ENCODE results near the gene STK32C. TPM values are rescaled to one million over a fixed set of nuclear protein-coding genes. Genes with fewer than 3 reads are reported as not detected.

The STK32C gene
- total and polyA plus RNA-seq, 2 donors (not counting 1 experiment from before 2014, with no cell fraction given), result 9.9 to 16.8 TPM

- no peak overlapping the region for H3K27ac ChIP-seq (ENCODE audit: low read length in 2 of 2)
- DNase-seq (no peak), ATAC-seq (ENCODE audit: low read depth) (no peak)
- peaks cover 11% of the 10 kb centered on the region in 2 donors for H3K4me1 ChIP-seq (ENCODE audit: control insufficient read depth in 2 of 2, insufficient read depth in 2 of 2, low read length in 2 of 2)
- 97% methylated on average over 20 of the region's 22 CpGs for WGBS (ENCODE audit: insufficient coverage)
- ChIA-PET CTCF (no interaction called here), POLR2A (no interaction called here)
- no peak overlapping the region for H3K4me3 ChIP-seq (ENCODE audit: control extremely low read depth in 1 of 5, extremely low read depth in 1 of 5, insufficient read depth in 1 of 5, low read depth in 2 of 5, low read length in 4 of 5)
- no peak overlapping the region for H2AFZ ChIP-seq (ENCODE audit: insufficient read depth, low read depth, low read length, poor library complexity, severe bottlenecking)
- H3K27me3 ChIP-seq (replicated peaks in 1 of 4; ENCODE audit: control extremely low read depth in 1 of 4, control insufficient read depth in 3 of 4, insufficient read depth in 4 of 4, low read length in 3 of 4), result peaks cover 0 to 23% (median 9%) of the 10 kb centered on the region in 4 experiments
- no peaks in the 10 kb centered on the region for H3K9me3 ChIP-seq (ENCODE audit: control extremely low read depth in 1 of 3, control insufficient read depth in 2 of 3, insufficient read depth in 1 of 3, low read length in 2 of 3)
- no peaks in the 10 kb centered on the region for H3K36me3 ChIP-seq (replicated peaks in 1 of 2; ENCODE audit: control extremely low read depth in 1 of 2, control insufficient read depth in 1 of 2, extremely low read depth in 1 of 2, insufficient read depth in 2 of 2, low read length in 1 of 2)
- H3K27ac Mint-ChIP-seq, result no peak overlapping the region
- H3K79me2 ChIP-seq (ENCODE audit: control insufficient read depth, insufficient read depth, low read length), result no peaks in the 10 kb centered on the region
- no peaks in the 10 kb centered on the region for H3K9me3 Mint-ChIP-seq (ENCODE audit: insufficient read depth)
- H3K27me3 Mint-ChIP-seq, result peaks cover 14% of the 10 kb centered on the region
- peaks cover 11% of the 10 kb centered on the region for H3K4me1 Mint-ChIP-seq
- intact Hi-C loops (cut with micrococcal nuclease), result loop anchor here (5.0 kb wide), 1 partner anchor 323 kb away; the partner anchor contains the start of gene BNIP3
- H4K20me1 ChIP-seq (ENCODE audit: control insufficient read depth, insufficient read depth, low read length, poor library complexity, severe bottlenecking), result no peaks in the 10 kb centered on the region
- no peak overlapping the region for H3K9ac ChIP-seq (ENCODE audit: low read length)
- peak overlapping the region; percentile 78 for H3K4me3 Mint-ChIP-seq
- H3K4me2 ChIP-seq (replicated peaks; ENCODE audit: low read depth, low read length, poor library complexity, severe bottlenecking), result no peak overlapping the region
- TF ChIP-seq EZH2 (IDR thresholded peaks at IDR 0.05; ENCODE audit: borderline replicate concordance, insufficient read depth, low read depth, low read length, poor library complexity, severe bottlenecking) (no peak), CTCF (IDR thresholded peaks at IDR 0.05) (no peak)
These were observed 2.0 kb downstream of the STK32C start for GRCh38 chr10:132305654-132306342.

- no peak overlapping the region for H3K4me3 ChIP-seq (ENCODE audit: control extremely low read depth in 1 of 5, extremely low read depth in 1 of 5, insufficient read depth in 1 of 5, low read depth in 2 of 5, low read length in 4 of 5)
- H3K27ac ChIP-seq (ENCODE audit: low read length in 2 of 2), result no peak overlapping the region
- ATAC-seq (ENCODE audit: low read depth) (no peak), DNase-seq (no peak)
- no peak overlapping the region for H3K9ac ChIP-seq (ENCODE audit: low read length)
- H3K36me3 ChIP-seq (replicated peaks in 1 of 2; ENCODE audit: control extremely low read depth in 1 of 2, control insufficient read depth in 1 of 2, extremely low read depth in 1 of 2, insufficient read depth in 2 of 2, low read length in 1 of 2), result no peaks in the 10 kb centered on the region
- H2AFZ ChIP-seq (ENCODE audit: insufficient read depth, low read depth, low read length, poor library complexity, severe bottlenecking), result no peak overlapping the region
- ChIA-PET CTCF (no interaction called here), POLR2A (no interaction called here)
- TF ChIP-seq EZH2 (IDR thresholded peaks at IDR 0.05; ENCODE audit: borderline replicate concordance, insufficient read depth, low read depth, low read length, poor library complexity, severe bottlenecking) (no peak), CTCF (IDR thresholded peaks at IDR 0.05) (no peak)
- H3K9me3 Mint-ChIP-seq (ENCODE audit: insufficient read depth), result no peaks in the 10 kb centered on the region
- 95% methylated on average over 16 of the region's 21 CpGs for WGBS (ENCODE audit: insufficient coverage)
- H3K27me3 Mint-ChIP-seq, result peaks cover 14% of the 10 kb centered on the region
- H3K27ac Mint-ChIP-seq, result no peak overlapping the region
- intact Hi-C loops (cut with micrococcal nuclease), result loop anchor here (5.0 kb wide), 1 partner anchor 323 kb away; the partner anchor contains the start of gene BNIP3
- H3K4me3 Mint-ChIP-seq, result no peak overlapping the region
- no peak overlapping the region for H3K4me2 ChIP-seq (replicated peaks; ENCODE audit: low read depth, low read length, poor library complexity, severe bottlenecking)
- peaks cover 11% of the 10 kb centered on the region for H3K4me1 Mint-ChIP-seq
- H3K4me1 ChIP-seq (ENCODE audit: control insufficient read depth in 2 of 2, insufficient read depth in 2 of 2, low read length in 2 of 2), result peaks cover 11% of the 10 kb centered on the region in 2 donors
- H3K9me3 ChIP-seq (ENCODE audit: control extremely low read depth in 1 of 3, control insufficient read depth in 2 of 3, insufficient read depth in 1 of 3, low read length in 2 of 3), result no peaks in the 10 kb centered on the region
- H3K79me2 ChIP-seq (ENCODE audit: control insufficient read depth, insufficient read depth, low read length), result no peaks in the 10 kb centered on the region
- H3K27me3 ChIP-seq (replicated peaks in 1 of 4; ENCODE audit: control extremely low read depth in 1 of 4, control insufficient read depth in 3 of 4, insufficient read depth in 4 of 4, low read length in 3 of 4), result peaks cover 0 to 23% (median 9%) of the 10 kb centered on the region in 4 experiments
- H4K20me1 ChIP-seq (ENCODE audit: control insufficient read depth, insufficient read depth, low read length, poor library complexity, severe bottlenecking), result no peaks in the 10 kb centered on the region
These were observed 2.8 kb downstream of the STK32C start for GRCh38 chr10:132304756-132305509.

Data from B cell (primary cell).